ENCODE measurements around the gene SAXO1.

GRCh38 chr9:18989097-18989496 lies 43.9 kb downstream of the SAXO1 start:
- TF ChIP-seq CTCF (IDR thresholded peaks at IDR 0.05) (no peak), POLR2A (IDR thresholded peaks at IDR 0.05) (no peak)
